GM18508 (cell line): ENCODE data around the gene HTRA2.
A peak's percentile ranks its signal among the peaks of the same experiment; 100 is the strongest.

Experiments
- ATAC-seq: cut with Tn5 transposase; IDR thresholded peaks from one replicate; pipeline ENCODE4 v1.9.1; 2021; ENCODE audit warnings: moderate number of reproducible peaks; ENCODE audit not compliant: insufficient read depth, unreplicated experiment

The HTRA2 gene

GRCh38 chr2:74514368-74515270 is 15.1 kb upstream of the HTRA2 start, which contains the start of gene TLX2:
Gene TLX2, plus strand, starts transcription at chr2:74514450. Its CDS starts 357 bp downstream, at chr2:74514807.
- no peak for ATAC-seq

GRCh38 chr2:74515271-74515980 is 14.3 kb upstream of the HTRA2 start:
- no peak for ATAC-seq

- ATAC-seq: no peak
Observed at GRCh38 chr2:74515981-74516633, 13.6 kb upstream of the HTRA2 start.

- no peak for ATAC-seq
Observed at GRCh38 chr2:74516650-74517049, 13.1 kb upstream of the HTRA2 start.

GRCh38 chr2:74522516-74522915 is 7.2 kb upstream of the HTRA2 start:
- ATAC-seq: no peak

- ATAC-seq: no peak
Observed at GRCh38 chr2:74524005-74524404, 5.7 kb upstream of the HTRA2 start.

- no peak for ATAC-seq
Observed at GRCh38 chr2:74524955-74525716, 4.6 kb upstream of the HTRA2 start.

- no peak for ATAC-seq
Observed at GRCh38 chr2:74525717-74526648, 3.8 kb upstream of the HTRA2 start, which contains the start of gene DQX1. Gene DQX1, minus strand, starts transcription at chr2:74526231. Its CDS starts 502 bp downstream, at chr2:74525729.

- ATAC-seq: no peak
Observed at GRCh38 chr2:74526649-74527230, 3.0 kb upstream of the HTRA2 start.

- no peak for ATAC-seq
Observed at GRCh38 chr2:74527741-74528140, 2.0 kb upstream of the HTRA2 start.

- peak; percentile 1 for ATAC-seq
Observed at GRCh38 chr2:74528600-74529356, 955 bp upstream of the HTRA2 start.

GRCh38 chr2:74530239-74531187 is 780 bp downstream of the HTRA2 start:
- no peak for ATAC-seq

GRCh38 chr2:74531666-74532065 is 1.9 kb downstream of the HTRA2 start:
- ATAC-seq: no peak

- ATAC-seq: no peak
Observed at GRCh38 chr2:74532222-74532621, 2.5 kb downstream of the HTRA2 start.

- ATAC-seq: no peak
Observed at GRCh38 chr2:74533464-74533863, 3.7 kb downstream of the HTRA2 start.

GRCh38 chr2:74534411-74534810 is 4.7 kb downstream of the HTRA2 start:
- no peak for ATAC-seq

GRCh38 chr2:74535440-74535965 is 5.8 kb downstream of the HTRA2 start:
- ATAC-seq: no peak
